Neuronal stem cell (in vitro differentiated cells): ENCODE data around the gene GOLGA6L22. TPM values are rescaled to one million over a fixed set of nuclear protein-coding genes. Genes with fewer than 3 reads are reported as not detected.
"Not testable (repeated sequence)": the region's sequence is repeated elsewhere in the genome, so short reads cannot be mapped to it uniquely, and the experiment has no call there.

Experiments used
- DNase-seq: peaks from one replicate; pipeline ENCODE4 v3.0.0-alpha.2; 2013; ENCODE audit warnings: low spot score
- H2AFZ ChIP-seq: one replicate; pipeline ENCODE4 v1.6.1; 2013; ENCODE audit warnings: mild to moderate bottlenecking, low read length, inconsistent platforms
- H2AK5ac ChIP-seq: 2 replicates; pipeline ENCODE4 v1.6.1; 2013; ENCODE audit warnings: low read depth, mild to moderate bottlenecking, inconsistent platforms, low read length, moderate library complexity, mixed read lengths
- H2BK120ac ChIP-seq: 2 replicates; pipeline ENCODE4 v1.6.1; 2013; ENCODE audit warnings: low read depth, mild to moderate bottlenecking, inconsistent platforms, low read length, moderate library complexity, mixed read lengths
- H2BK12ac ChIP-seq: one replicate; pipeline ENCODE4 v1.6.1; 2013; ENCODE audit warnings: low read length, inconsistent platforms
- H2BK15ac ChIP-seq: 2 replicates; pipeline ENCODE4 v1.6.1; 2013; ENCODE audit warnings: mild to moderate bottlenecking, low read length, inconsistent platforms, mixed read lengths
- H2BK5ac ChIP-seq: one replicate; pipeline ENCODE4 v1.6.1; 2013; ENCODE audit warnings: inconsistent platforms, mild to moderate bottlenecking, low read length, moderate library complexity
- H3K14ac ChIP-seq: one replicate; pipeline ENCODE4 v1.6.1; 2013; ENCODE audit warnings: low read length, inconsistent platforms
- H3K18ac ChIP-seq: 2 replicates; pipeline ENCODE4 v1.6.1; 2013; ENCODE audit warnings: low read length, inconsistent platforms
- H3K23ac ChIP-seq: 2 replicates; pipeline ENCODE4 v1.6.1; 2013; ENCODE audit warnings: low read depth, mild to moderate bottlenecking, mixed read lengths, low read length, inconsistent platforms; ENCODE audit not compliant: poor library complexity
- H3K27ac ChIP-seq: replicated peaks from 3 replicates; pipeline ENCODE4 v1.5.1; 2013; ENCODE audit warnings: low read length, inconsistent platforms
- H3K27me3 ChIP-seq, 3 experiments: 2 replicates each; pipeline ENCODE4 v1.6.1; 2013; ENCODE audit warnings: low read length in 3 of 3, mild to moderate bottlenecking in 2 of 3, inconsistent platforms in 1 of 3, low read depth in 1 of 3, mixed read lengths in 1 of 3, moderate library complexity in 1 of 3; ENCODE audit not compliant: control insufficient read depth in 3 of 3, insufficient read depth in 3 of 3
- H3K36me3 ChIP-seq, 2 donors: replicated peaks in 1 of 2; 2 replicates each; pipeline ENCODE4 v1.6.1; 2013; ENCODE audit warnings: low read length in 2 of 2; ENCODE audit not compliant: control insufficient read depth in 2 of 2, insufficient read depth in 2 of 2
- H3K4ac ChIP-seq: 2 replicates; pipeline ENCODE4 v1.6.1; 2013; ENCODE audit warnings: inconsistent platforms, mild to moderate bottlenecking, low read length, moderate library complexity
- H3K4me1 ChIP-seq, 2 donors: 1 replicate in 1 of 2; 2 replicates in 1 of 2; pipeline ENCODE4 v1.6.1; 2013; ENCODE audit warnings: low read length in 2 of 2, low read depth in 1 of 2; ENCODE audit not compliant: control insufficient read depth in 2 of 2, insufficient read depth in 1 of 2
- H3K4me2 ChIP-seq: one replicate; pipeline ENCODE4 v1.6.1; 2013; ENCODE audit warnings: mild to moderate bottlenecking, low read length, inconsistent platforms; ENCODE audit not compliant: insufficient read depth, poor library complexity, severe bottlenecking
- H3K4me3 ChIP-seq, 2 donors: 2 replicates each; pipeline ENCODE4 v1.5.1; 2013; ENCODE audit warnings: low read length in 2 of 2, mild to moderate bottlenecking in 2 of 2, inconsistent platforms in 1 of 2, moderate library complexity in 1 of 2
- H3K79me1 ChIP-seq: one replicate; pipeline ENCODE4 v1.6.1; 2013; ENCODE audit warnings: low read depth, mild to moderate bottlenecking, inconsistent platforms, low read length, moderate library complexity
- H3K9ac ChIP-seq: one replicate; pipeline ENCODE4 v1.6.1; 2013; ENCODE audit warnings: mild to moderate bottlenecking, low read depth, low read length, inconsistent platforms; ENCODE audit not compliant: poor library complexity
- H3K9me3 ChIP-seq, 2 donors: replicated peaks in 1 of 2; 2 replicates each; pipeline versions ENCODE3 to v1.6.1; 2013; ENCODE audit warnings: low read length in 2 of 2, mild to moderate bottlenecking in 2 of 2, inconsistent platforms in 1 of 2, low read depth in 1 of 2, mixed read lengths in 1 of 2, moderate library complexity in 1 of 2; ENCODE audit not compliant: control insufficient read depth in 2 of 2, insufficient read depth in 1 of 2
- H4K8ac ChIP-seq: one replicate; pipeline ENCODE4 v1.6.1; 2013; ENCODE audit warnings: low read depth, mild to moderate bottlenecking, inconsistent platforms, low read length, moderate library complexity
- H4K91ac ChIP-seq: one replicate; pipeline ENCODE4 v1.6.1; 2013; ENCODE audit warnings: low read length, low read depth, mild to moderate bottlenecking, inconsistent platforms; ENCODE audit not compliant: poor library complexity
- WGBS, 2 donors: extraction: QIAGEN DNeasy Blood & Tissue Kit; methylation state at CpG; one replicate each; pipeline ENCODE4 v1.1.7; 2013; ENCODE audit warnings: missing lambda C conversion rate in 2 of 2, mixed read lengths in 1 of 2; ENCODE audit not compliant: insufficient read length in 2 of 2, insufficient replicate concordance in 1 of 2; ENCODE audit errors: extremely low coverage in 2 of 2; 5-methylcytosine and 5-hydroxymethylcytosine counted together
- small RNA-seq: library from polyadenylated mRNA; stranded (forward); fragments of <200 nt; extraction: miRNeasy Mini kit (QIAGEN cat#:217004); gene quantifications from one replicate; pipeline ENCODE3, GENCODE V24; 2013; ENCODE audit not compliant: insufficient read depth

Gene GOLGA6L22

DNA sequence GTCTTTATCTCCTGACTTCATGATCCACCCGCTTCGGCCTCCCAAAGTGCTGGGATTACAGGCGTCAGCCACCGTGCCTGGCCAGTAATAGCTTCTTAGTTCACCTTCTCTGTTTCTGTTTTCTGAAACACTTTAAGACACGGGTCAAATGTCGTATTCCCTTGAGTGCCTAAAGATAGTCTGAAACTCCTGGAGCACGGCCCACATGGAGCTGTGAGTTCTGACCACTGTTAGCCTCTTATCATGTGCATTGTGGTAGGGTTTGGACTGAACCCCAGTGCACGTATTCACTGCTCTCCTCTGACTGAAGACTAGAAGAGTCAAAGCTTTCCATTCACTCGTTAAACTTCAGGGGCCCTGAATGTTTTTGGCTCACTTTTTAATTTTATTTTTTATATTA, 48.3 kb downstream of the GOLGA6L22 start:
- H2BK5ac ChIP-seq, H2BK12ac ChIP-seq, H2BK120ac ChIP-seq, H3K4me2 ChIP-seq, H3K79me1 ChIP-seq, H3K23ac ChIP-seq, H4K8ac ChIP-seq, H2AK5ac ChIP-seq, H3K27me3 ChIP-seq, H3K9ac ChIP-seq, H3K36me3 ChIP-seq, DNase-seq, H3K27ac ChIP-seq, H3K4me1 ChIP-seq, H3K14ac ChIP-seq, H3K4me3 ChIP-seq, H3K18ac ChIP-seq, H2AFZ ChIP-seq, H3K9me3 ChIP-seq, H2BK15ac ChIP-seq, H3K4ac ChIP-seq, H4K91ac ChIP-seq: not testable (repeated sequence)
- no CpG with 5 or more reads among the region's 9 CpGs for WGBS, 2 donors

DNA sequence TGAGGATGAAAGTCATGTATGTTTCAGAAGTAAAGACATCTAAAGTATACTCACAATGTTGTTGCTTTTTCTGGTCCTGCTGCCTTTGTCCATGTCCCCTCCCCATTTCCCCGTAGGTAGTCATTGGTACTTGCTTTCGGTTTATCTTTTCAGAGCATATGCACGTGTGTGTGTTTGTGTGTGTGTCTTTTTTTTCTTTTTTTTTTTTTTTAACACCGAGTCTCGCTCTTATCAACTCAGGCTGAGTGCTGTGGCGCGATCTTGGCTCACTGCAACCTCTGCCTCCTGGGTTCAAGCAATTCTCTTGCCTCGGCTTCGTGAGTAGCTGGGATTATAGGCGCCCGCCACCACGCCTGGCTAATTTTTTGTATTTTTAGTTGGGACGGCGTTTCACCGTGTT, 57.4 kb downstream of the GOLGA6L22 start:
- not testable (repeated sequence) for H2AK5ac ChIP-seq, H3K18ac ChIP-seq, DNase-seq, H3K23ac ChIP-seq, H4K8ac ChIP-seq, H2AFZ ChIP-seq, H3K27me3 ChIP-seq, H3K4me3 ChIP-seq, H2BK12ac ChIP-seq, H3K4ac ChIP-seq, H2BK120ac ChIP-seq, H3K36me3 ChIP-seq, H3K4me2 ChIP-seq, H3K14ac ChIP-seq, H4K91ac ChIP-seq, H2BK5ac ChIP-seq, H3K27ac ChIP-seq, H3K9me3 ChIP-seq, H3K9ac ChIP-seq, H3K79me1 ChIP-seq, H3K4me1 ChIP-seq, H2BK15ac ChIP-seq
- WGBS, 2 donors: no CpG with 5 or more reads among the region's 15 CpGs

Small RNA genes lying within 50 kb of the gene (small RNA-seq; reads per million reads assigned to genes)
- not detected for gene RN7SL545P
